ENCODE results near the gene GULP1.
"Not testable (repeated sequence)": the region's sequence is repeated elsewhere in the genome, so short reads cannot be mapped to it uniquely, and the experiment has no call there.

GULP1 gene

GRCh38 chr2:188449971-188450370, 158.3 kb downstream of the GULP1 start:
- H3K36me3 Mint-ChIP-seq (ENCODE audit: low read depth): peaks cover 16% of the 10 kb centered on the region
- no peak overlapping the region for H3K4me3 Mint-ChIP-seq
- peaks cover 5% of the 10 kb centered on the region for H3K9me3 Mint-ChIP-seq
- TF ChIP-seq, protein P1, sequence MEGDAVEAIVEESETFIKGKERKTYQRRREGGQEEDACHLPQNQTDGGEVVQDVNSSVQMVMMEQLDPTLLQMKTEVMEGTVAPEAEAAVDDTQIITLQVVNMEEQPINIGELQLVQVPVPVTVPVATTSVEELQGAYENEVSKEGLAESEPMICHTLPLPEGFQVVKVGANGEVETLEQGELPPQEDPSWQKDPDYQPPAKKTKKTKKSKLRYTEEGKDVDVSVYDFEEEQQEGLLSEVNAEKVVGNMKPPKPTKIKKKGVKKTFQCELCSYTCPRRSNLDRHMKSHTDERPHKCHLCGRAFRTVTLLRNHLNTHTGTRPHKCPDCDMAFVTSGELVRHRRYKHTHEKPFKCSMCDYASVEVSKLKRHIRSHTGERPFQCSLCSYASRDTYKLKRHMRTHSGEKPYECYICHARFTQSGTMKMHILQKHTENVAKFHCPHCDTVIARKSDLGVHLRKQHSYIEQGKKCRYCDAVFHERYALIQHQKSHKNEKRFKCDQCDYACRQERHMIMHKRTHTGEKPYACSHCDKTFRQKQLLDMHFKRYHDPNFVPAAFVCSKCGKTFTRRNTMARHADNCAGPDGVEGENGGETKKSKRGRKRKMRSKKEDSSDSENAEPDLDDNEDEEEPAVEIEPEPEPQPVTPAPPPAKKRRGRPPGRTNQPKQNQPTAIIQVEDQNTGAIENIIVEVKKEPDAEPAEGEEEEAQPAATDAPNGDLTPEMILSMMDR (IDR thresholded peaks at IDR 0.05; ENCODE audit: unreplicated experiment in 3 of 3): no peak
- H3K27ac Mint-ChIP-seq: peak overlapping the region in 1 of 3 experiments; percentile 33
- peaks cover 26% of the 10 kb centered on the region for H3K4me1 Mint-ChIP-seq
- no peaks in the 10 kb centered on the region for H3K27me3 Mint-ChIP-seq (ENCODE audit: low read depth)

DNA sequence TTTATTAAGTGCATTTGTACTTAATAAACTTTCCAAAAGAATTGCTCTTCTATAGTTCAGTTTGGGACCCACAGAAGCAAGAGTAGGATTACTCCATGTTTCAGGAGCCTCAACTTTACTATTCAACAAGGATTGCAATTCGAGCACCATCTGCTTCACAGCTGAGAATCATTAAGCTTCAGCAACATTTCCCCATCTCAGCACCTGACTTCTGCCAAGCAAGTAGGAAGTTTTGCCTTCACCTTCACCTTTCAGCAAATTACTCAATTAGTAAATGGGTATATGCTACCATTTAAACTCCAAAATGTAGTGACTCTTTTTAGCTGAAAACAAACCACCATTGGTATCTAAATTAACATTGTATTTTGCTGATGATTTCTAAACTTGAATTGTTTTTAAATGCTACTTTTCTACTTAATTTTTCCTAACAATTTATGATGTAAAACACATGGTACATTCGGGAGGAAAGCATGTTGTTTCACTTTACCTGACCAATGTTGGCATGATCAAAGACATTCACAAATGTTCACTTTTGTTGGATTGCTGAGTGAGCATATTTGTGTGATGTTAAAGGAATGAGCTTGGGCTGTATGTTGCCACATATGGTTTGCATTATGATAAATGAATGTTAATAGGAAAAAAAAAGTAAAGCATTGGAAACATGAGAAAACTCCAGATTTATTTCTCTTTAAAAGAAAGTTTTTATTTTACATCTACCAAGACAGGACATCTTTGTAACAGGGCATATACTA, 159.2 kb downstream of the GULP1 start:
- Mint-ChIP-seq H3K9me3 (peaks cover 5% of the 10 kb centered on the region), H3K36me3 (ENCODE audit: low read depth) (peaks cover 25% of the 10 kb centered on the region), H3K4me1 (peaks cover 26% of the 10 kb centered on the region), H3K27ac (peak overlapping the region; percentile 77 to 96 (median 93)), H3K27me3 (ENCODE audit: low read depth) (no peaks in the 10 kb centered on the region), H3K4me3 (peak overlapping the region in 2 of 3 experiments; percentile 17 to 41)
- TF ChIP-seq, protein P1 (IDR thresholded peaks at IDR 0.05; ENCODE audit: unreplicated experiment in 3 of 3): no peak

DNA sequence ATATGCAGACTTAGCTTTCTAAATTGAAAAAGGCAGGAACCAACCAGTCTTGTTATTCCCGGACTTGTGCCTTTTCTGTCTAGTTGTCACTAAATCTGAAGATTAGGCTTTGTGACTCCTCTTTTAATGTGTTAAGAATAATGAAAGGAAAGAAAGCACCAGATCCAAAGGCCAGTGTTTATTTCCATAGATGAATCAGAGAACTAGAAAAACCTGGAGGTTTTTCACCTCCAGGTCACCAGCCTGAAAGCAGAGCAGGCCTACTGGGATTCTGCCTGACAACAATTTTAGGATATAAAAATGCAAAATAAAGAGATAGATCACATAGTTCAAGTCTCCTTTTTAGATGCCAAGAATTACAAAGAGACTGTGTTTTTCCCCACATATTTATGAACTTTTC, 160.4 kb downstream of the GULP1 start:
- Mint-ChIP-seq H3K27me3 (ENCODE audit: low read depth) (no peaks in the 10 kb centered on the region), H3K4me3 (no peak overlapping the region), H3K27ac (peak overlapping the region; percentile 72 to 96 (median 77)), H3K36me3 (ENCODE audit: low read depth) (peaks cover 26% of the 10 kb centered on the region), H3K9me3 (peaks cover 8% of the 10 kb centered on the region), H3K4me1 (peaks cover 26% of the 10 kb centered on the region)
- TF ChIP-seq, protein P1 (IDR thresholded peaks at IDR 0.05; ENCODE audit: unreplicated experiment in 3 of 3): no peak

DNA sequence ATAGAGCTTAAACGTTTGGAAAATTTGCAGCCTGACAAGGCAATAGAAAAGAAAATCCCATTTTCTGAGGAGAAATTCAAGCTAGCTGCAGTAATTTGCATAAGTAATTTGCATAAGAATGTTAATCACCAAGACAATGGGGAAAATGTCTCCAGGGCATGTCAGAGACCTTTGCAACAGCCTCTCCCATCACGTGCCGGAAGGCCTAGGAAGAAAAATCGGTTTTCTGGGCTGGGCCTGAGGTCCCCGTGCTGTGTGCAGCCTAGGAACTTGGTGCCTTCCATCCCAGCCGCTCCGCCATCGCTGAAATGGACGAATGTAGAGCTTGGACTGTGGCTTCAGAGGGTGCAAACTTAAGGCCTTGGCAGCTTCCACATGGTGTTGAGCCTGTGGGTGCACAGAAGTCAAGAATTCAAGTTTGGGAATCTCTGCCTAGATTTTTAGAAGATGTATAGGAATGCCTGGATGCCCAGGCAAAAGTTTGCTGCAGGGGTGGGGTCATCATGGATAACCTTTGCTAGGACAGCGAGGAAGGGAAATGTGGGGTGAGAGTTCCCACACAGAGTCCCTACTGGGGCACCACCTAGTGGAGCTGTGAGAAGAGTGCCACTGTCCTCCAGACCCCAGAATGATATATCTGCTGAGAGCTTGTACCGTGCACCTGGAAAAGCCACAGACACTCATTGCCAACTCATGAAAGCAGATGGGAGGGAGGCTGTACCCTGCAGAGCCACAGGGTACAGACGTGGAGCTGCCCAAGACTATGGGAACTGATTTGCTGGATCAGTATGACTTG, 164.6 kb downstream of the GULP1 start:
- H3K27ac Mint-ChIP-seq: no peak overlapping the region
- peaks cover 10% of the 10 kb centered on the region for H3K4me1 Mint-ChIP-seq
- H3K9me3 Mint-ChIP-seq: peaks cover 14% of the 10 kb centered on the region
- no peaks in the 10 kb centered on the region for H3K27me3 Mint-ChIP-seq (ENCODE audit: low read depth)
- peaks cover 38% of the 10 kb centered on the region for H3K36me3 Mint-ChIP-seq (ENCODE audit: low read depth)
- TF ChIP-seq, protein P1 (IDR thresholded peaks at IDR 0.05; ENCODE audit: unreplicated experiment in 3 of 3): no peak
- H3K4me3 Mint-ChIP-seq: no peak overlapping the region

DNA sequence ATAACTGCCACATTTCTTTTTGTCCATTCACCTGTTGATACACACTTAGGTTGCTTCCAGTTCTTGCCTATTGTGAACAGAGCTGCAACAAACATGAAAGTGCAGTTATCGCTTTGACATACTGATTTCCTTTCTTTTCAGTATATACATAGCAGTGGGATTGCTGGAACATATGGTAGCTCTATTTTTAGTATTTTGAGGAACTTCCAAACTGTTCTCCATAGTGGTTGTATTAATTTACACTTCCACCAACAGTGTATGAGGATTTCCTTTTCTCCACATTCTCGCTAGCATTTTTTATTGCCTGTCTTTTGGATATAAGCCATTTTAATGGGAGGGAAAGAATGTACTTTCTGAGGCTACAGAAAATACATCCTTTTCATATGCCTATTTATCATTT, 167.4 kb downstream of the GULP1 start:
- TF ChIP-seq, protein P1 (IDR thresholded peaks at IDR 0.05; ENCODE audit: unreplicated experiment in 3 of 3): no peak
- H3K4me3 Mint-ChIP-seq: no peak overlapping the region
- no peak overlapping the region for H3K27ac Mint-ChIP-seq
- H3K9me3 Mint-ChIP-seq: peaks cover 22% of the 10 kb centered on the region
- H3K27me3 Mint-ChIP-seq (ENCODE audit: low read depth): no peaks in the 10 kb centered on the region
- no peaks in the 10 kb centered on the region for H3K4me1 Mint-ChIP-seq
- H3K36me3 Mint-ChIP-seq (ENCODE audit: low read depth): peaks cover 48% of the 10 kb centered on the region

GRCh38 chr2:188466078-188466477, 174.4 kb downstream of the GULP1 start:
- not testable (repeated sequence) for H3K4me1 Mint-ChIP-seq; H3K27ac Mint-ChIP-seq; H3K4me3 Mint-ChIP-seq; H3K27me3 Mint-ChIP-seq (ENCODE audit: low read depth)
- Mint-ChIP-seq H3K36me3 (ENCODE audit: low read depth) (peaks cover 27% of the 10 kb centered on the region), H3K9me3 (peaks cover 23% of the 10 kb centered on the region)

Measured in nephron (organoid).